WTC11 (cell line): Measurements from ENCODE around the gene CLEC2B.

ENCODE experiments used
- CTCF ChIP-seq: fragments of 200-600 bp; IDR thresholded peaks from 2 replicates; pipeline ENCODE4 v1.8.0; 2022; ENCODE audit warnings: antibody characterized with exemption
- ESRRA ChIP-seq: sonication (generic); formaldehyde crosslinking; IDR thresholded peaks from 2 replicates; pipeline ENCODE4 v1.8.1; 2022; ENCODE audit warnings: mild to moderate bottlenecking, missing genetic modification reagents, borderline replicate concordance
- SMAD3 ChIP-seq: sonication (generic); formaldehyde crosslinking; IDR thresholded peaks from 2 replicates; pipeline ENCODE4 v1.8.0; 2022; ENCODE audit warnings: missing genetic modification reagents, mild to moderate bottlenecking, borderline replicate concordance
- SP1 ChIP-seq: sonication (generic); formaldehyde crosslinking; conservative IDR thresholded peaks from 2 replicates; pipeline ENCODE4 v1.8.1; 2022; ENCODE audit warnings: missing genetic modification reagents

- TF ChIP-seq SP1 (CRISPR knock-in tag) (no peak), CTCF (no peak), SMAD3 (no peak), ESRRA (CRISPR knock-in tag) (no peak)
These were observed 12.3 kb downstream of the CLEC2B start for GRCh38 chr12:9856894-9857293.
